HG03354 (cell line): ENCODE data around the gene PAPSS2.
"Not testable (repeated sequence)": the region's sequence is repeated elsewhere in the genome, so short reads cannot be mapped to it uniquely, and the experiment has no call there.

Source experiments
- ATAC-seq: cut with Tn5 transposase; IDR thresholded peaks from one replicate; pipeline ENCODE4 v1.9.1; 2021; ENCODE audit warnings: mild to moderate bottlenecking; ENCODE audit not compliant: unreplicated experiment, poor library complexity, severe bottlenecking

PAPSS2 gene

GRCh38 chr10:87739703-87740102 is 80.0 kb downstream of the PAPSS2 start:
- ATAC-seq: no peak

GRCh38 chr10:87740254-87740655 is 80.6 kb downstream of the PAPSS2 start:
- no peak for ATAC-seq

GRCh38 chr10:87742992-87743610 is 83.4 kb downstream of the PAPSS2 start:
- ATAC-seq: not testable (repeated sequence)

GRCh38 chr10:87744606-87745005 is 84.9 kb downstream of the PAPSS2 start:
- ATAC-seq: no peak

- no peak for ATAC-seq
Measured at GRCh38 chr10:87746911-87747310, 87.2 kb downstream of the PAPSS2 start.

- not testable (repeated sequence) for ATAC-seq
Measured at GRCh38 chr10:87748244-87748643, 88.6 kb downstream of the PAPSS2 start.

- no peak for ATAC-seq
Measured at GRCh38 chr10:87750001-87750671, 90.5 kb downstream of the PAPSS2 start.

- ATAC-seq: peak; percentile 84
Measured at GRCh38 chr10:87750817-87751216, 91.1 kb downstream of the PAPSS2 start.

GRCh38 chr10:87751274-87751673 is 91.6 kb downstream of the PAPSS2 start:
- no peak for ATAC-seq

- ATAC-seq: no peak
Measured at GRCh38 chr10:87752566-87752965, 92.9 kb downstream of the PAPSS2 start.

- ATAC-seq: no peak
Measured at GRCh38 chr10:87753995-87754866, 94.6 kb downstream of the PAPSS2 start.

GRCh38 chr10:87757685-87758084 is 98.0 kb downstream of the PAPSS2 start:
- ATAC-seq: no peak

- no peak for ATAC-seq
Measured at GRCh38 chr10:87759551-87759950, 99.9 kb downstream of the PAPSS2 start.

GRCh38 chr10:87760195-87760905 is 100.7 kb downstream of the PAPSS2 start:
- ATAC-seq: no peak

- no peak for ATAC-seq
Measured at GRCh38 chr10:87761153-87761552, 101.5 kb downstream of the PAPSS2 start.

- peak; percentile 82 for ATAC-seq
Measured at GRCh38 chr10:87761892-87762291, 102.2 kb downstream of the PAPSS2 start.

GRCh38 chr10:87763086-87763861 is 103.6 kb downstream of the PAPSS2 start:
- ATAC-seq: no peak

GRCh38 chr10:87764072-87764934 is 104.6 kb downstream of the PAPSS2 start:
- no peak for ATAC-seq
